ENCODE data around the gene LYSMD2.

The LYSMD2 gene

GRCh38 chr15:51696566-51696965 lies 40.9 kb downstream of the LYSMD2 start:
- no peaks in the 10 kb centered on the region for H3K36me3 ChIP-seq (ENCODE audit: insufficient read depth, low read length)
- no peaks in the 10 kb centered on the region for H3K79me2 ChIP-seq (ENCODE audit: insufficient read depth, low read length)
- no peaks in the 10 kb centered on the region for H3F3A ChIP-seq (ENCODE audit: low read depth)
- no peaks in the 10 kb centered on the region for H3K9me3 ChIP-seq (ENCODE audit: insufficient read depth, low read depth, low read length)
- H3K9me2 ChIP-seq (replicated peaks; ENCODE audit: low read depth, low read length) = no peaks in the 10 kb centered on the region
- H3K4me1 ChIP-seq (ENCODE audit: insufficient read depth, low read length, poor library complexity, severe bottlenecking) = no peaks in the 10 kb centered on the region
- H3K4me2 ChIP-seq (ENCODE audit: low read depth, low read length, poor library complexity, severe bottlenecking) = no peak overlapping the region
- H4K20me1 ChIP-seq (ENCODE audit: insufficient read depth, low read length, poor library complexity, severe bottlenecking) = no peaks in the 10 kb centered on the region
- H2AFZ ChIP-seq (ENCODE audit: low read length) = no peak overlapping the region
- no peak for TF ChIP-seq EZH2phosphoT487 (IDR thresholded peaks at IDR 0.05; ENCODE audit: borderline replicate concordance)
- TF ChIP-seq, protein P1, sequence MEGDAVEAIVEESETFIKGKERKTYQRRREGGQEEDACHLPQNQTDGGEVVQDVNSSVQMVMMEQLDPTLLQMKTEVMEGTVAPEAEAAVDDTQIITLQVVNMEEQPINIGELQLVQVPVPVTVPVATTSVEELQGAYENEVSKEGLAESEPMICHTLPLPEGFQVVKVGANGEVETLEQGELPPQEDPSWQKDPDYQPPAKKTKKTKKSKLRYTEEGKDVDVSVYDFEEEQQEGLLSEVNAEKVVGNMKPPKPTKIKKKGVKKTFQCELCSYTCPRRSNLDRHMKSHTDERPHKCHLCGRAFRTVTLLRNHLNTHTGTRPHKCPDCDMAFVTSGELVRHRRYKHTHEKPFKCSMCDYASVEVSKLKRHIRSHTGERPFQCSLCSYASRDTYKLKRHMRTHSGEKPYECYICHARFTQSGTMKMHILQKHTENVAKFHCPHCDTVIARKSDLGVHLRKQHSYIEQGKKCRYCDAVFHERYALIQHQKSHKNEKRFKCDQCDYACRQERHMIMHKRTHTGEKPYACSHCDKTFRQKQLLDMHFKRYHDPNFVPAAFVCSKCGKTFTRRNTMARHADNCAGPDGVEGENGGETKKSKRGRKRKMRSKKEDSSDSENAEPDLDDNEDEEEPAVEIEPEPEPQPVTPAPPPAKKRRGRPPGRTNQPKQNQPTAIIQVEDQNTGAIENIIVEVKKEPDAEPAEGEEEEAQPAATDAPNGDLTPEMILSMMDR (conservative IDR thresholded peaks at IDR 0.05; ENCODE audit: low read length) = no peak
- no peak overlapping the region for H3K9ac ChIP-seq (ENCODE audit: low read depth, low read length, poor library complexity, severe bottlenecking)
- no peak overlapping the region for H3K4me3 ChIP-seq (ENCODE audit: low read length, poor library complexity, severe bottlenecking)
- H3K27me3 ChIP-seq (ENCODE audit: insufficient read depth, low read length, poor library complexity, severe bottlenecking) = no peaks in the 10 kb centered on the region

- 0 out of 2 replicates have a peak overlapping the region, but pooled peaks have one; percentile 33 for H2AFZ ChIP-seq (ENCODE audit: low read length)
- H3K9ac ChIP-seq (ENCODE audit: low read depth, low read length, poor library complexity, severe bottlenecking) = no peak overlapping the region
- H3F3A ChIP-seq (ENCODE audit: low read depth) = no peaks in the 10 kb centered on the region
- TF ChIP-seq, protein P1 (conservative IDR thresholded peaks at IDR 0.05; ENCODE audit: low read length) = no peak
- no peak for TF ChIP-seq EZH2phosphoT487 (IDR thresholded peaks at IDR 0.05; ENCODE audit: borderline replicate concordance)
- no peak overlapping the region for H3K4me2 ChIP-seq (ENCODE audit: low read depth, low read length, poor library complexity, severe bottlenecking)
- no peaks in the 10 kb centered on the region for H3K4me1 ChIP-seq (ENCODE audit: insufficient read depth, low read length, poor library complexity, severe bottlenecking)
- H4K20me1 ChIP-seq (ENCODE audit: insufficient read depth, low read length, poor library complexity, severe bottlenecking) = no peaks in the 10 kb centered on the region
- no peaks in the 10 kb centered on the region for H3K27me3 ChIP-seq (ENCODE audit: insufficient read depth, low read length, poor library complexity, severe bottlenecking)
- no peaks in the 10 kb centered on the region for H3K9me2 ChIP-seq (replicated peaks; ENCODE audit: low read depth, low read length)
- no peaks in the 10 kb centered on the region for H3K36me3 ChIP-seq (ENCODE audit: insufficient read depth, low read length)
- no peaks in the 10 kb centered on the region for H3K79me2 ChIP-seq (ENCODE audit: insufficient read depth, low read length)
- H3K4me3 ChIP-seq (ENCODE audit: low read length, poor library complexity, severe bottlenecking) = no peak overlapping the region
- H3K9me3 ChIP-seq (ENCODE audit: insufficient read depth, low read depth, low read length) = no peaks in the 10 kb centered on the region
Observed at GRCh38 chr15:51692154-51692553, 45.3 kb downstream of the LYSMD2 start.

DNA sequence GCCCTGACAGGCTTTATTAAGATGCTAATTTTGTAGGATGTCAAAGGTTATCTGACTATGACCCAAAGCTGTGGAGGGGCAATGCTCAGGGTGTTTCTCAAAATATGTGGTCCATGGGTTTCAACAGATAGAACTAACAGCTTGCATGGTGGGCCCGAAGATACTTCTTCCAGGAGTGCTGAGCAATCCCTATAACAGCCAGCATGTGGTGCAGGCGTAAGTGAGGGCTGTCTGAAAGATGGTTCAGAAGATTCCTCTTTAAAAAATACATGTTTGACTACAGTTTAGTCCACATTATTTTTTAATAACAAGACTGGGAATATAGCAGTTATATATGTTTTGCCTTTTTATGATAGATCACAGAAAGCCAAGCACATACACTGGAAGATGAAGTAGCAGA lies 48.6 kb downstream of the LYSMD2 start:
- H3F3A ChIP-seq (ENCODE audit: low read depth) = no peaks in the 10 kb centered on the region
- no peaks in the 10 kb centered on the region for H3K4me1 ChIP-seq (ENCODE audit: insufficient read depth, low read length, poor library complexity, severe bottlenecking)
- TF ChIP-seq EZH2phosphoT487 (IDR thresholded peaks at IDR 0.05; ENCODE audit: borderline replicate concordance) = no peak
- TF ChIP-seq, protein P1 (conservative IDR thresholded peaks at IDR 0.05; ENCODE audit: low read length) = peak; percentile 40
- no peak overlapping the region for H2AFZ ChIP-seq (ENCODE audit: low read length)
- no peaks in the 10 kb centered on the region for H3K36me3 ChIP-seq (ENCODE audit: insufficient read depth, low read length)
- H3K79me2 ChIP-seq (ENCODE audit: insufficient read depth, low read length) = no peaks in the 10 kb centered on the region
- no peak overlapping the region for H3K4me2 ChIP-seq (ENCODE audit: low read depth, low read length, poor library complexity, severe bottlenecking)
- no peak overlapping the region for H3K9ac ChIP-seq (ENCODE audit: low read depth, low read length, poor library complexity, severe bottlenecking)
- no peaks in the 10 kb centered on the region for H3K27me3 ChIP-seq (ENCODE audit: insufficient read depth, low read length, poor library complexity, severe bottlenecking)
- no peaks in the 10 kb centered on the region for H4K20me1 ChIP-seq (ENCODE audit: insufficient read depth, low read length, poor library complexity, severe bottlenecking)
- no peaks in the 10 kb centered on the region for H3K9me2 ChIP-seq (replicated peaks; ENCODE audit: low read depth, low read length)
- no peaks in the 10 kb centered on the region for H3K9me3 ChIP-seq (ENCODE audit: insufficient read depth, low read depth, low read length)
- no peak overlapping the region for H3K4me3 ChIP-seq (ENCODE audit: low read length, poor library complexity, severe bottlenecking)

Data from Loucy (cell line).